ENCODE data around the gene RAVER2.

DNA sequence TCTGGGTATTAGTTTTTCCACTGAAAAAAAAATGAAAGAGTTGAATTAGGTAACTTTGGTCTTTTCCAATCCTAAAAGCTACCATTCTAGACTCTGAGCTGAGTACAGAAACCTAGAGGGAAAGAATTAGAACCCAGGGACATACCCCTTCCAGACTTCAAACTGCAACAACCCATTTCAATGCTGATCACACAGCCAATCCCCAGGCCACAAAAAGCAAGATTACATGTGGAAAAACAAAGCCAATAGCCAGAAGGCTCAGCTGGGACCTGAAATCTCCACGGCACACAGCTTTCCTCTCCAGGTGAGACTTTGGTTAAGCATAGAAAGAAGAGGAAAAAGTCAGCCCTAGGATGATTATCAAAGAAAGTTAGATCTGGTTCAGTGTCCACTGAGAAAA, 132.7 kb downstream of the RAVER2 start:
- TF ChIP-seq, protein P1, sequence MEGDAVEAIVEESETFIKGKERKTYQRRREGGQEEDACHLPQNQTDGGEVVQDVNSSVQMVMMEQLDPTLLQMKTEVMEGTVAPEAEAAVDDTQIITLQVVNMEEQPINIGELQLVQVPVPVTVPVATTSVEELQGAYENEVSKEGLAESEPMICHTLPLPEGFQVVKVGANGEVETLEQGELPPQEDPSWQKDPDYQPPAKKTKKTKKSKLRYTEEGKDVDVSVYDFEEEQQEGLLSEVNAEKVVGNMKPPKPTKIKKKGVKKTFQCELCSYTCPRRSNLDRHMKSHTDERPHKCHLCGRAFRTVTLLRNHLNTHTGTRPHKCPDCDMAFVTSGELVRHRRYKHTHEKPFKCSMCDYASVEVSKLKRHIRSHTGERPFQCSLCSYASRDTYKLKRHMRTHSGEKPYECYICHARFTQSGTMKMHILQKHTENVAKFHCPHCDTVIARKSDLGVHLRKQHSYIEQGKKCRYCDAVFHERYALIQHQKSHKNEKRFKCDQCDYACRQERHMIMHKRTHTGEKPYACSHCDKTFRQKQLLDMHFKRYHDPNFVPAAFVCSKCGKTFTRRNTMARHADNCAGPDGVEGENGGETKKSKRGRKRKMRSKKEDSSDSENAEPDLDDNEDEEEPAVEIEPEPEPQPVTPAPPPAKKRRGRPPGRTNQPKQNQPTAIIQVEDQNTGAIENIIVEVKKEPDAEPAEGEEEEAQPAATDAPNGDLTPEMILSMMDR (IDR thresholded peaks at IDR 0.05): no peak
- TF ChIP-seq FOXJ3 (CRISPR knock-in tag; IDR thresholded peaks at IDR 0.05; ENCODE audit: borderline replicate concordance) (no peak), ZNF263 (CRISPR knock-in tag; IDR thresholded peaks at IDR 0.05; ENCODE audit: low read depth) (no peak), NFE2L1 (CRISPR knock-in tag; IDR thresholded peaks at IDR 0.05) (no peak)
- TF ChIP-seq, protein P2, sequence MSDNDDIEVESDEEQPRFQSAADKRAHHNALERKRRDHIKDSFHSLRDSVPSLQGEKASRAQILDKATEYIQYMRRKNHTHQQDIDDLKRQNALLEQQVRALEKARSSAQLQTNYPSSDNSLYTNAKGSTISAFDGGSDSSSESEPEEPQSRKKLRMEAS (CRISPR knock-in tag; IDR thresholded peaks at IDR 0.05): no peak
